ENCODE results near the gene PTPRB. TPM values are rescaled to one million over a fixed set of nuclear protein-coding genes. Genes with fewer than 3 reads are reported as not detected.
A peak's percentile ranks its signal among the peaks of the same experiment; 100 is the strongest.

The PTPRB gene
- total RNA-seq, 1 donor from 2014 or later: 1.9 TPM

GRCh38 chr12:70652451-70652850 is 15.2 kb upstream of the PTPRB start:
- Mint-ChIP-seq H3K36me3 (no peaks in the 10 kb centered on the region), H3K9me3 (no peaks in the 10 kb centered on the region), H3K4me1 (peaks cover 2% of the 10 kb centered on the region), H3K4me3 (no peak overlapping the region), H3K27ac (no peak overlapping the region), H3K27me3 (ENCODE audit: low read depth) (no peaks in the 10 kb centered on the region)
- DNase-seq (ENCODE audit: low spot score in 2 of 2, unreplicated experiment in 2 of 2): no peak
- no peak for TF ChIP-seq CTCF (IDR thresholded peaks at IDR 0.05; ENCODE audit: unreplicated experiment)

GRCh38 chr12:70648831-70649230 is 11.6 kb upstream of the PTPRB start:
- Mint-ChIP-seq H3K4me3 (no peak overlapping the region), H3K36me3 (no peaks in the 10 kb centered on the region), H3K27ac (no peak overlapping the region), H3K4me1 (peaks cover 25% of the 10 kb centered on the region), H3K9me3 (no peaks in the 10 kb centered on the region), H3K27me3 (ENCODE audit: low read depth) (no peaks in the 10 kb centered on the region)
- DNase-seq (ENCODE audit: low spot score in 2 of 2, unreplicated experiment in 2 of 2): no peak
- TF ChIP-seq CTCF (IDR thresholded peaks at IDR 0.05; ENCODE audit: unreplicated experiment): no peak

GRCh38 chr12:70648191-70648590 is 11.0 kb upstream of the PTPRB start:
- Mint-ChIP-seq H3K4me1 (peaks cover 25% of the 10 kb centered on the region), H3K27me3 (ENCODE audit: low read depth) (no peaks in the 10 kb centered on the region), H3K9me3 (no peaks in the 10 kb centered on the region), H3K4me3 (no peak overlapping the region), H3K36me3 (no peaks in the 10 kb centered on the region), H3K27ac (no peak overlapping the region)
- TF ChIP-seq CTCF (IDR thresholded peaks at IDR 0.05; ENCODE audit: unreplicated experiment): no peak
- no peak for DNase-seq (ENCODE audit: low spot score in 2 of 2, unreplicated experiment in 2 of 2)

DNA sequence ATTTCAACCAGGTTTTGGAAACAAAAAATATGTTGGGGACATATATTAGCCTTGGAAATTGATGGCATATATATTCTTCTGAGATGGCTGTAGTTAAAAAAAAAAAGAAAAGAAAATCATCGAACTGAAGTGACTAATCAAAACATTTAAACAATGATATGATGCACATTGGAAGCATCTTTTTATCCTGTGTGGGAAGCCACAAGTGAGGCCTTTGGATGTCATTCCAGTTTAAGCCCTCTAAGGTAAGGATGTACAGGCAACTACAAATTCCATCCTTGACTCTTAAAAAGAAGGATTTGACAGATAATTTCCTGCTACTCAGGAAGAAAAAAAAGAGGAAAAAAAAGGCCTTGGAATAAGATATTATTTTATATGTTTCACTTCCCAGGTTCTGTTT is 9.6 kb upstream of the PTPRB start:
- no peak for DNase-seq (ENCODE audit: low spot score in 2 of 2, unreplicated experiment in 2 of 2)
- H3K9me3 Mint-ChIP-seq: no peaks in the 10 kb centered on the region
- H3K4me3 Mint-ChIP-seq: no peak overlapping the region
- no peaks in the 10 kb centered on the region for H3K36me3 Mint-ChIP-seq
- H3K4me1 Mint-ChIP-seq: peaks cover 25% of the 10 kb centered on the region
- peak overlapping the region; percentile 94 for H3K27ac Mint-ChIP-seq
- no peaks in the 10 kb centered on the region for H3K27me3 Mint-ChIP-seq (ENCODE audit: low read depth)
- TF ChIP-seq CTCF (IDR thresholded peaks at IDR 0.05; ENCODE audit: unreplicated experiment): no peak

DNA sequence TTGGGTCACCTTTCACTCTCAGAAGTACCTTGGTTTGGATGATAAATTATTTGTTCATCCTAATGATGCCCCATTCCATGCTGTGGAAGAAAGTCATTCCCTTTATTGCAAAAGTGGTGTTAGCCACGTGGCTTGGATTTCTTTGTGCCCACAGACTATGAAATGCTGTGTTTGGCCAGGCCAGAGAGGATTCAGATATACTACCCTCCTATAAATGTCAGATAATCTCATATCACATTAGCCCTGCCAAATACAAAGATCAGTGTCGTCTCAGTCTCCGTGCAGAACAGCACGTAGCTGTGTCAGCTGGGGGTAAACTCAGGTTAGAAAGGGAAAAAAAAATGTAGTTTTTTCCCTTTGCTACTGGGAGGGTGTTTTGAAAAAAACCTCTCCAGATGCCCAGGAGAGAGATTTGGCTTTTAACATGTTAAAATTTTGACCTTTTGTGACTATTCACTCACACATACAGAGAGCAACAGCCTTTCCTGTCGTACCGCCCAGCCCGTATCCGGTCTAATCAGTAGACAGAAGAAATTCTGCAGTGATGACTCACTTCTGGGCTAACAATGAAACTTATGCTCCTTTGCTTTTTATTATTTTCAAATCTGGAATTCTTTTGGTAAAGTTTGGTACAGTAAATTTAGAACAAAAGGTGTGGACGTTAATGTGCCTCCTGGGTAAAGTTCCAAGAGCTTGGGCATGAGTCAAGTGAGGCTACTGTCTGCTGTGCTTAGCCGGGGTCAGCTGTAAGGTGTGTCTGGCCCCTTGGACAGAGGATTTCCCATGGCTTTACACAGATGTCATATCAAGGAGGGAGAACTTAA is 8.5 kb upstream of the PTPRB start:
- peaks cover 25% of the 10 kb centered on the region for H3K4me1 Mint-ChIP-seq
- no peak for DNase-seq (ENCODE audit: low spot score in 2 of 2, unreplicated experiment in 2 of 2)
- H3K27ac Mint-ChIP-seq: peak overlapping the region; percentile 94
- peak overlapping the region; percentile 31 for H3K4me3 Mint-ChIP-seq
- no peak for TF ChIP-seq CTCF (IDR thresholded peaks at IDR 0.05; ENCODE audit: unreplicated experiment)
- H3K9me3 Mint-ChIP-seq: no peaks in the 10 kb centered on the region
- no peaks in the 10 kb centered on the region for H3K27me3 Mint-ChIP-seq (ENCODE audit: low read depth)
- no peaks in the 10 kb centered on the region for H3K36me3 Mint-ChIP-seq
